HL-60 (cell line): ENCODE results near the gene GPATCH8.
A peak's percentile ranks its signal among the peaks of the same experiment; 100 is the strongest.
"Not testable (repeated sequence)": the region's sequence is repeated elsewhere in the genome, so short reads cannot be mapped to it uniquely, and the experiment has no call there.

ENCODE experiments used
- DNase-seq, 2 experiments: peaks; one replicate each; pipeline ENCODE4 v3.0.0-alpha.2; 2010 to 2020; ENCODE audit warnings: low read depth in 1 of 2, low spot score in 1 of 2
- H3K27ac ChIP-seq: fragments of 250-450 bp; sonication (Bioruptor Pico); replicated peaks from 2 replicates; pipeline ENCODE4 v1.5.1; 2020; ENCODE audit warnings: mild to moderate bottlenecking, moderate library complexity
- H3K27me3 ChIP-seq: fragments of 250-450 bp; sonication (Bioruptor Pico); 2 replicates; pipeline ENCODE4 v1.5.1; 2021; ENCODE audit warnings: mild to moderate bottlenecking, moderate library complexity; ENCODE audit not compliant: insufficient read depth, poor library complexity, severe bottlenecking
- H3K4me3 ChIP-seq: replicated peaks from 2 replicates; pipeline ENCODE4 v1.5.1; 2011; ENCODE audit warnings: mild to moderate bottlenecking, control low read depth, low read length; ENCODE audit not compliant: insufficient read depth
- CTCF ChIP-seq: IDR thresholded peaks from one replicate; pipeline ENCODE4 v1.5.1; 2011; ENCODE audit warnings: low read length, control low read depth, inconsistent platforms; ENCODE audit not compliant: insufficient read depth
- GABPA ChIP-seq: IDR thresholded peaks from 2 replicates; pipeline ENCODE4 v1.6.1; 2012; ENCODE audit warnings: low read depth
- POLR2AphosphoS5 ChIP-seq: IDR thresholded peaks from 2 replicates; pipeline ENCODE4 v1.6.1; 2012; ENCODE audit warnings: low read depth
- REST ChIP-seq: IDR thresholded peaks from 2 replicates; pipeline ENCODE4 v1.6.1; 2012; ENCODE audit warnings: low read depth; ENCODE audit not compliant: insufficient replicate concordance
- SPI1 ChIP-seq: IDR thresholded peaks from 2 replicates; pipeline ENCODE4 v1.6.1; 2012; ENCODE audit warnings: low read depth, mild to moderate bottlenecking, borderline replicate concordance

Gene GPATCH8

GRCh38 chr17:44367231-44367979 lies 135.8 kb downstream of the GPATCH8 start:
- H3K27me3 ChIP-seq, result peaks cover 34% of the 10 kb centered on the region
- H3K4me3 ChIP-seq, result no peak overlapping the region
- H3K27ac ChIP-seq, result no peak overlapping the region
- no peak for DNase-seq
- TF ChIP-seq GABPA (no peak), SPI1 (no peak), REST (no peak), POLR2AphosphoS5 (no peak), CTCF (no peak)

GRCh38 chr17:44365051-44365450 lies 138.2 kb downstream of the GPATCH8 start:
- peaks cover 29% of the 10 kb centered on the region for H3K27me3 ChIP-seq
- not testable (repeated sequence) for H3K27ac ChIP-seq, DNase-seq

GRCh38 chr17:44363613-44364159 lies 139.5 kb downstream of the GPATCH8 start, which contains the start of gene FAM171A2:
Gene FAM171A2 (minus strand): TSS chr17:44363853. CDS start chr17:44363714, 139 bp downstream.
- TF ChIP-seq POLR2AphosphoS5 (no peak), SPI1 (no peak), CTCF (peak; percentile 9), GABPA (no peak), REST (no peak)
- peaks cover 33% of the 10 kb centered on the region for H3K27me3 ChIP-seq
- H3K27ac ChIP-seq, result no peak within 1 kb of the TSS
- DNase-seq, result peak in 1 of 2 experiments; percentile 32
- H3K4me3 ChIP-seq, result peak within 1 kb of the TSS; percentile 50

More at GRCh38 chr17:44365051-44365450, 138.2 kb downstream of the GPATCH8 start:
- not testable (repeated sequence) for H3K4me3 ChIP-seq

GRCh38 chr17:44362949-44363612 lies 140.1 kb downstream of the GPATCH8 start:
- TF ChIP-seq GABPA (no peak), CTCF (no peak), POLR2AphosphoS5 (no peak), SPI1 (no peak), REST (no peak)
- DNase-seq, result no peak
- Histone ChIP-seq H3K27ac (no peak overlapping the region), H3K4me3 (peak overlapping the region; percentile 50), H3K27me3 (peaks cover 34% of the 10 kb centered on the region)
